Measurements from ENCODE around the gene ACTG1.

DNA sequence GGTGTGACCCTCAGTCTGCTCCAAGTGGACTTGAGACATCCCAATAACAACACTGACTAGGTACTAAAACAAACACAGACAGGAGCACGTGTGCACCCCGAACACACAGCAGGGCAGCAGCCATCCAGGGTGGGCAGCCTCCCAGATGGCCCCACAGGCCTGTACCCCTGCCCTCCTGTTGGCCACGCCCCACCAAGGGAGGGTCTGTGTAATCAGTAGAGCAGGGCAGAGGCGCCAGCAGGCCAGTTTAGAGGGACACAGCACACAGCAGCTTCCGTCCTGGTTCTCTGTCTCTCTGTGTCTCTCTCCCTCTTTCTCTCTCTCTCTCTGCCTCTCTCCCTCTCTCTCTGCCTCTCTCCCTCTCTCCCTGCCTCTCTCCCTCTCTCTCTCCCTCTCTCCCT lies 21.4 kb downstream of the ACTG1 start:
- TF ChIP-seq JUND (IDR thresholded peaks at IDR 0.05) (no peak), RAD21 (IDR thresholded peaks at IDR 0.05) (no peak), TAF1 (conservative IDR thresholded peaks at IDR 0.05) (no peak), YY1 (IDR thresholded peaks at IDR 0.05) (no peak), EGR1 (IDR thresholded peaks at IDR 0.05; ENCODE audit: low read depth in 2 of 2) (no peak), NR2F2 (IDR thresholded peaks at IDR 0.05) (no peak)
- TF ChIP-seq, protein P1, sequence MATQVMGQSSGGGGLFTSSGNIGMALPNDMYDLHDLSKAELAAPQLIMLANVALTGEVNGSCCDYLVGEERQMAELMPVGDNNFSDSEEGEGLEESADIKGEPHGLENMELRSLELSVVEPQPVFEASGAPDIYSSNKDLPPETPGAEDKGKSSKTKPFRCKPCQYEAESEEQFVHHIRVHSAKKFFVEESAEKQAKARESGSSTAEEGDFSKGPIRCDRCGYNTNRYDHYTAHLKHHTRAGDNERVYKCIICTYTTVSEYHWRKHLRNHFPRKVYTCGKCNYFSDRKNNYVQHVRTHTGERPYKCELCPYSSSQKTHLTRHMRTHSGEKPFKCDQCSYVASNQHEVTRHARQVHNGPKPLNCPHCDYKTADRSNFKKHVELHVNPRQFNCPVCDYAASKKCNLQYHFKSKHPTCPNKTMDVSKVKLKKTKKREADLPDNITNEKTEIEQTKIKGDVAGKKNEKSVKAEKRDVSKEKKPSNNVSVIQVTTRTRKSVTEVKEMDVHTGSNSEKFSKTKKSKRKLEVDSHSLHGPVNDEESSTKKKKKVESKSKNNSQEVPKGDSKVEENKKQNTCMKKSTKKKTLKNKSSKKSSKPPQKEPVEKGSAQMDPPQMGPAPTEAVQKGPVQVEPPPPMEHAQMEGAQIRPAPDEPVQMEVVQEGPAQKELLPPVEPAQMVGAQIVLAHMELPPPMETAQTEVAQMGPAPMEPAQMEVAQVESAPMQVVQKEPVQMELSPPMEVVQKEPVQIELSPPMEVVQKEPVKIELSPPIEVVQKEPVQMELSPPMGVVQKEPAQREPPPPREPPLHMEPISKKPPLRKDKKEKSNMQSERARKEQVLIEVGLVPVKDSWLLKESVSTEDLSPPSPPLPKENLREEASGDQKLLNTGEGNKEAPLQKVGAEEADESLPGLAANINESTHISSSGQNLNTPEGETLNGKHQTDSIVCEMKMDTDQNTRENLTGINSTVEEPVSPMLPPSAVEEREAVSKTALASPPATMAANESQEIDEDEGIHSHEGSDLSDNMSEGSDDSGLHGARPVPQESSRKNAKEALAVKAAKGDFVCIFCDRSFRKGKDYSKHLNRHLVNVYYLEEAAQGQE (IDR thresholded peaks at IDR 0.05): no peak
- TF ChIP-seq, protein P2, sequence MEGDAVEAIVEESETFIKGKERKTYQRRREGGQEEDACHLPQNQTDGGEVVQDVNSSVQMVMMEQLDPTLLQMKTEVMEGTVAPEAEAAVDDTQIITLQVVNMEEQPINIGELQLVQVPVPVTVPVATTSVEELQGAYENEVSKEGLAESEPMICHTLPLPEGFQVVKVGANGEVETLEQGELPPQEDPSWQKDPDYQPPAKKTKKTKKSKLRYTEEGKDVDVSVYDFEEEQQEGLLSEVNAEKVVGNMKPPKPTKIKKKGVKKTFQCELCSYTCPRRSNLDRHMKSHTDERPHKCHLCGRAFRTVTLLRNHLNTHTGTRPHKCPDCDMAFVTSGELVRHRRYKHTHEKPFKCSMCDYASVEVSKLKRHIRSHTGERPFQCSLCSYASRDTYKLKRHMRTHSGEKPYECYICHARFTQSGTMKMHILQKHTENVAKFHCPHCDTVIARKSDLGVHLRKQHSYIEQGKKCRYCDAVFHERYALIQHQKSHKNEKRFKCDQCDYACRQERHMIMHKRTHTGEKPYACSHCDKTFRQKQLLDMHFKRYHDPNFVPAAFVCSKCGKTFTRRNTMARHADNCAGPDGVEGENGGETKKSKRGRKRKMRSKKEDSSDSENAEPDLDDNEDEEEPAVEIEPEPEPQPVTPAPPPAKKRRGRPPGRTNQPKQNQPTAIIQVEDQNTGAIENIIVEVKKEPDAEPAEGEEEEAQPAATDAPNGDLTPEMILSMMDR (IDR thresholded peaks at IDR 0.05; ENCODE audit: low read depth, low read length, missing input control): no peak
- TF ChIP-seq, protein P3, sequence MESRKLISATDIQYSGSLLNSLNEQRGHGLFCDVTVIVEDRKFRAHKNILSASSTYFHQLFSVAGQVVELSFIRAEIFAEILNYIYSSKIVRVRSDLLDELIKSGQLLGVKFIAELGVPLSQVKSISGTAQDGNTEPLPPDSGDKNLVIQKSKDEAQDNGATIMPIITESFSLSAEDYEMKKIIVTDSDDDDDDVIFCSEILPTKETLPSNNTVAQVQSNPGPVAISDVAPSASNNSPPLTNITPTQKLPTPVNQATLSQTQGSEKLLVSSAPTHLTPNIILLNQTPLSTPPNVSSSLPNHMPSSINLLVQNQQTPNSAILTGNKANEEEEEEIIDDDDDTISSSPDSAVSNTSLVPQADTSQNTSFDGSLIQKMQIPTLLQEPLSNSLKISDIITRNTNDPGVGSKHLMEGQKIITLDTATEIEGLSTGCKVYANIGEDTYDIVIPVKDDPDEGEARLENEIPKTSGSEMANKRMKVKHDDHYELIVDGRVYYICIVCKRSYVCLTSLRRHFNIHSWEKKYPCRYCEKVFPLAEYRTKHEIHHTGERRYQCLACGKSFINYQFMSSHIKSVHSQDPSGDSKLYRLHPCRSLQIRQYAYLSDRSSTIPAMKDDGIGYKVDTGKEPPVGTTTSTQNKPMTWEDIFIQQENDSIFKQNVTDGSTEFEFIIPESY (IDR thresholded peaks at IDR 0.05): no peak
- TF ChIP-seq, protein P4, sequence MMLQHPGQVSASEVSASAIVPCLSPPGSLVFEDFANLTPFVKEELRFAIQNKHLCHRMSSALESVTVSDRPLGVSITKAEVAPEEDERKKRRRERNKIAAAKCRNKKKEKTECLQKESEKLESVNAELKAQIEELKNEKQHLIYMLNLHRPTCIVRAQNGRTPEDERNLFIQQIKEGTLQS (IDR thresholded peaks at IDR 0.05): no peak
